Adrenal gland (tissue), 5 donors: ENCODE results near the gene VSIG10L2.

Source experiments
- POLR2A ChIP-seq, 2 donors: fragments of 450-650 bp; IDR thresholded peaks; one replicate each; pipeline ENCODE4 v1.6.1; 2017; ENCODE audit warnings: antibody characterized with exemption in 2 of 2, mild to moderate bottlenecking in 2 of 2, moderate library complexity in 1 of 2
- TF ChIP-seq, protein P1 (sequence below), 6 experiments: fragments of 450-650 bp in 4 of 6; fragments of 200-600 bp in 2 of 6; sonication (generic) in 1 of 6; IDR thresholded peaks; 1 replicate in 5 of 6; 2 replicates in 1 of 6; pipeline versions ENCODE4 v1.5.1 to v1.8.0; 2016 to 2021; ENCODE audit warnings: antibody characterized with exemption in 6 of 6, mild to moderate bottlenecking in 2 of 6, moderate library complexity in 1 of 6
- donor health status: DM: no; HTN: no; CAD: no.

DNA sequence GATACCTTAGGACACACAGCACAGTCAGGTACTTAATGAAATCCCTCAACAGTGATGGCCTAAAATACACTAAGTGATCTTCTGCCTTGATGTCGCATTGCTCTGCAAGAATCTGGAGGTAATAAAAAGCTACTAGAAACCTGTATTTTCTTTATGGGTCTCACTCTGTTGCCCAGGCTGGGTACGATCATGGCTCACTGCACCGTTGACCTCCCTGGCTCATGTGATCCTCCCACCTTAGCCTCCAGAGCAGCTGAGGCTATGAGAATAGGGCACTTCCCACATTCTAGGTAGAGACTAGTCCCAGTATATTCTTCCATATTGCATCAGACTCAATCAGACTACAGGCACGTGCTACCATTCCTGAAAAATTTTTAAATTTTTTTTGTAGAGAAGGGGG lies 21.7 kb downstream of the VSIG10L2 start:
- TF ChIP-seq, protein P1, sequence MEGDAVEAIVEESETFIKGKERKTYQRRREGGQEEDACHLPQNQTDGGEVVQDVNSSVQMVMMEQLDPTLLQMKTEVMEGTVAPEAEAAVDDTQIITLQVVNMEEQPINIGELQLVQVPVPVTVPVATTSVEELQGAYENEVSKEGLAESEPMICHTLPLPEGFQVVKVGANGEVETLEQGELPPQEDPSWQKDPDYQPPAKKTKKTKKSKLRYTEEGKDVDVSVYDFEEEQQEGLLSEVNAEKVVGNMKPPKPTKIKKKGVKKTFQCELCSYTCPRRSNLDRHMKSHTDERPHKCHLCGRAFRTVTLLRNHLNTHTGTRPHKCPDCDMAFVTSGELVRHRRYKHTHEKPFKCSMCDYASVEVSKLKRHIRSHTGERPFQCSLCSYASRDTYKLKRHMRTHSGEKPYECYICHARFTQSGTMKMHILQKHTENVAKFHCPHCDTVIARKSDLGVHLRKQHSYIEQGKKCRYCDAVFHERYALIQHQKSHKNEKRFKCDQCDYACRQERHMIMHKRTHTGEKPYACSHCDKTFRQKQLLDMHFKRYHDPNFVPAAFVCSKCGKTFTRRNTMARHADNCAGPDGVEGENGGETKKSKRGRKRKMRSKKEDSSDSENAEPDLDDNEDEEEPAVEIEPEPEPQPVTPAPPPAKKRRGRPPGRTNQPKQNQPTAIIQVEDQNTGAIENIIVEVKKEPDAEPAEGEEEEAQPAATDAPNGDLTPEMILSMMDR (IDR thresholded peaks at IDR 0.05) = no peak
- TF ChIP-seq POLR2A (IDR thresholded peaks at IDR 0.05) = no peak
